SK-N-SH (cell line): ENCODE measurements around the gene FHOD3. TPM values are rescaled to one million over a fixed set of nuclear protein-coding genes. Genes with fewer than 3 reads are reported as not detected.

Experiments used
- CTCF ChIA-PET: fragments of 300-600, 350-600 bp; formaldehyde crosslinking; extraction: SDS; loops from one replicate; lab custom pipeline; 2021; lab: Yijun Ruan, JAX
- POLR2A ChIA-PET: fragments of 350-600 bp; sonication (Branson Sonifier 250); formaldehyde crosslinking; extraction: SDS; loops from one replicate; lab custom pipeline; 2020; ENCODE audit warnings: antibody characterized with exemption, inconsistent platforms; lab: Yijun Ruan, JAX
- DNase-seq: peaks from one replicate; pipeline ENCODE4 v3.0.0; 2012
- H2AFZ ChIP-seq: fragments of 200-600 bp; sonication (generic); 2 replicates; pipeline ENCODE4 v1.8.1; 2016; ENCODE audit warnings: antibody characterized with exemption, mild to moderate bottlenecking, low read depth
- H3F3A ChIP-seq: fragments of 200-600 bp; sonication (generic); replicated peaks from 2 replicates; pipeline ENCODE3; 2016; ENCODE audit warnings: antibody characterized with exemption, mild to moderate bottlenecking; ENCODE audit not compliant: insufficient read depth
- H3K27ac ChIP-seq, 2 experiments: fragments of 200-500 bp in 1 of 2; fragments of 200-600 bp in 1 of 2; sonication (Bioruptor generic) in 1 of 2; sonication (generic), shearing (Covaris generic) in 1 of 2; 2 replicates each; pipeline versions ENCODE4 v1.5.1 to v1.6.1; 2014 to 2016; ENCODE audit warnings: low read depth in 2 of 2, inconsistent platforms in 1 of 2, low read length in 1 of 2, mild to moderate bottlenecking in 1 of 2, mixed read lengths in 1 of 2
- H3K27me3 ChIP-seq: fragments of 200-600 bp; sonication (generic), shearing (Covaris generic); 2 replicates; pipeline ENCODE4 v1.6.1; 2016; ENCODE audit warnings: mixed run types; ENCODE audit not compliant: insufficient read depth
- H3K36me3 ChIP-seq, 2 experiments: fragments of 200-500 bp in 1 of 2; fragments of 200-600 bp in 1 of 2; sonication (Bioruptor generic) in 1 of 2; sonication (generic) in 1 of 2; replicated peaks in 1 of 2; 2 replicates each; pipeline versions ENCODE3 to v1.5.1; 2014 to 2016; ENCODE audit warnings: low read length in 1 of 2, mild to moderate bottlenecking in 1 of 2; ENCODE audit not compliant: insufficient read depth in 2 of 2, control insufficient read depth in 1 of 2
- H3K4me1 ChIP-seq, 2 experiments: fragments of 200-500 bp in 1 of 2; fragments of 200-600 bp in 1 of 2; sonication (Bioruptor generic) in 1 of 2; sonication (generic), shearing (Covaris generic) in 1 of 2; 2 replicates each; pipeline versions ENCODE4 v1.5.1 to v1.6.1; 2014 to 2016; ENCODE audit warnings: low read depth in 1 of 2, low read length in 1 of 2, mixed run types in 1 of 2; ENCODE audit not compliant: insufficient read depth in 2 of 2, control insufficient read depth in 1 of 2
- H3K4me2 ChIP-seq: fragments of 200-600 bp; sonication (generic), shearing (Covaris generic); 2 replicates; pipeline ENCODE4 v1.6.1; 2017; ENCODE audit warnings: mixed run types
- H3K4me3 ChIP-seq, 2 experiments: fragments of 200-500 bp in 1 of 2; fragments of 200-600 bp in 1 of 2; sonication (Bioruptor generic) in 1 of 2; sonication (generic), shearing (Covaris generic) in 1 of 2; 2 replicates each; pipeline versions ENCODE4 v1.5.1 to v1.8.1; 2014 to 2016; ENCODE audit warnings: low read depth in 2 of 2, inconsistent platforms in 1 of 2, low read length in 1 of 2, mild to moderate bottlenecking in 1 of 2, mixed read lengths in 1 of 2, moderate library complexity in 1 of 2
- H3K79me2 ChIP-seq: fragments of 200-600 bp; sonication (generic); 2 replicates; pipeline ENCODE4 v1.8.1; 2017; ENCODE audit warnings: mild to moderate bottlenecking; ENCODE audit not compliant: insufficient read depth
- H3K9ac ChIP-seq: fragments of 200-600 bp; sonication (generic); 2 replicates; pipeline ENCODE4 v1.6.1; 2017; ENCODE audit warnings: mixed run types
- H3K9me2 ChIP-seq: fragments of 200-600 bp; sonication (generic); 2 replicates; pipeline ENCODE4 v1.6.1; 2017; ENCODE audit warnings: mixed run types
- H3K9me3 ChIP-seq: fragments of 200-600 bp; sonication (generic); 2 replicates; pipeline ENCODE4 v1.6.1; 2017; ENCODE audit warnings: mixed run types, mild to moderate bottlenecking, moderate library complexity
- H4K20me1 ChIP-seq: fragments of 200-600 bp; sonication (generic); 2 replicates; pipeline ENCODE4 v1.6.1; 2017; ENCODE audit warnings: mild to moderate bottlenecking, mixed run types; ENCODE audit not compliant: insufficient read depth
- CHD2 ChIP-seq: fragments of 150-350 bp; IDR thresholded peaks from 2 replicates; pipeline ENCODE4 v1.6.1; 2018; ENCODE audit warnings: low read length; ENCODE audit not compliant: partially characterized antibody
- EP300 ChIP-seq, 2 experiments: IDR thresholded peaks; 2 replicates each; pipeline versions ENCODE4 v1.4.0 to v1.6.1; 2012; ENCODE audit warnings: borderline replicate concordance in 1 of 2, low read depth in 1 of 2, low read length in 1 of 2
- GABPA ChIP-seq: IDR thresholded peaks from 2 replicates; pipeline ENCODE4 v1.4.0; 2012; ENCODE audit warnings: low read depth, mild to moderate bottlenecking
- GATA2 ChIP-seq: sonication (generic); formaldehyde crosslinking; IDR thresholded peaks from 2 replicates; pipeline ENCODE4 v1.5.0; 2020; ENCODE audit warnings: mild to moderate bottlenecking, missing genetic modification reagents
- JUND ChIP-seq: IDR thresholded peaks from 2 replicates; pipeline ENCODE4 v1.4.0; 2012
- MEF2A ChIP-seq: IDR thresholded peaks from 2 replicates; pipeline ENCODE4 v1.4.0; 2012; ENCODE audit warnings: low read depth, borderline replicate concordance
- MXI1 ChIP-seq: IDR thresholded peaks from 2 replicates; pipeline ENCODE4 v1.6.1; 2012; ENCODE audit warnings: mild to moderate bottlenecking, low read depth, low read length, improper control_type of control experiment
- NFIC ChIP-seq: IDR thresholded peaks from 2 replicates; pipeline ENCODE4 v1.4.0; 2012; ENCODE audit warnings: borderline replicate concordance
- POLR2AphosphoS5 ChIP-seq: IDR thresholded peaks from 2 replicates; pipeline ENCODE4 v1.6.1; 2012; ENCODE audit warnings: low read depth, low read length
- RFX5 ChIP-seq: IDR thresholded peaks from 2 replicates; pipeline ENCODE4 v1.6.1; 2012; ENCODE audit warnings: mild to moderate bottlenecking, improper control_type of control experiment, low read length
- SIN3A ChIP-seq: IDR thresholded peaks from 2 replicates; pipeline ENCODE4 v1.6.1; 2012; ENCODE audit warnings: low read depth, mild to moderate bottlenecking, low read length, moderate library complexity, borderline replicate concordance
- SMC3 ChIP-seq: IDR thresholded peaks from 2 replicates; pipeline ENCODE4 v1.6.1; 2012; ENCODE audit warnings: low read depth, low read length, improper control_type of control experiment
- TEAD4 ChIP-seq: IDR thresholded peaks from 2 replicates; pipeline ENCODE4 v1.4.0; 2012; ENCODE audit warnings: mild to moderate bottlenecking, borderline replicate concordance; ENCODE audit not compliant: insufficient read depth
- YY1 ChIP-seq: IDR thresholded peaks from 2 replicates; pipeline ENCODE4 v1.4.0; 2012; ENCODE audit warnings: low read depth, mild to moderate bottlenecking
- WGBS: methylation state at CpG from one replicate; pipeline ENCODE4 v1.1.6; 2017; ENCODE audit warnings: low lambda C conversion rate; 5-methylcytosine and 5-hydroxymethylcytosine counted together
- polyA plus RNA-seq, 3 experiments: library from polyadenylated mRNA; depleted of rRNA; stranded (reverse); fragments of >200 nt; gene quantifications; 2 replicates each; pipeline ENCODE4 v1.2.3, GENCODE V29; 2012
- TF ChIP-seq, protein P1 (sequence below): IDR thresholded peaks from 2 replicates; pipeline ENCODE4 v1.4.0; 2012; ENCODE audit warnings: low read depth
- TF ChIP-seq, protein P2 (sequence below): fragments of 200-600 bp; sonication (generic); IDR thresholded peaks from 2 replicates; pipeline ENCODE4 v1.6.1; 2017; ENCODE audit warnings: antibody characterized with exemption, mild to moderate bottlenecking, moderate library complexity
- TF ChIP-seq, protein P3 (sequence below): IDR thresholded peaks from 2 replicates; pipeline ENCODE4 v1.4.0; 2012; ENCODE audit warnings: low read depth, borderline replicate concordance
- TF ChIP-seq, protein P4 (sequence below): IDR thresholded peaks from 2 replicates; pipeline ENCODE4; 2012

FHOD3 gene
- polyA plus RNA-seq, 1 of the 3 experiments (the other 2 are of a cell fraction) = 10.9 TPM

DNA sequence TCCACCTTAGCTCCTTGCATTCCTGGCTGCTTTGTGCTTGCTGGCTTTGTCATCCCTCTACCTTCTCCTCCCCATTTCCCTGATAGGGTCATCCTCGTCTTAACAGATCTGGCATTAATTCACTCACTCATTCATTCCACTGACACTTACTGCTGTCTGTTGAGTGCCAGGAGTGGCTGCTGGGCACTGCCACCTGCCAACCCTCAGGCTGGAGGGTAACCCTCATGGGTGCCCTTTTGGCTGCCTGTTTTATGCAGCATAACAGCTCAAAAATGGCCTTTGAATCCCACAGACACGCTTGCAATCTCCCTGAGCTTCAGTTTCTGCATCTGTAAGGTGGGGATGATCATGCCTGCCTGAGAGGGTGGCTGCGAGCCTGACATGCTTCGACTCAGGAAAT is 25.2 kb downstream of the FHOD3 start:
- CTCF ChIA-PET = no interaction called here
- no peaks in the 10 kb centered on the region for H3K79me2 ChIP-seq

DNA sequence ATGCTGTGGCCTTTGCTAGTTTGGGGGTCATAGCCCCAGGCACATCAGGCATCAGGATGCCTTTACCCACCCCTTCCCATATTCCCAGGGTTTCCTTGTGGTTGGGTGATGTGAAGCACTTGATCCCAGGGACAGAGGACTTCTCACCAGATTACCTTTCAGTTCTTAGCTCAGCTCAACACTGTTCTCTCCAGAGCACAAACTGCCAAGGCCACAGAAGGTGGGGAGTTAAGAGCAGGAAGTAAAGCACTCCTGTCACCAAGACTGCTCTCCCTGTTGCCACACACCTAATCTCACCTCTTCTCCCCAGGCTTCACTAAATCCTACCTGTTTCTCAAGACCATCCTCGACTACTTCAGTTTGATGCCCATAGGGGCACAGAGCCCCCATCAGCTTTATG is 25.9 kb downstream of the FHOD3 start:
- H2AFZ ChIP-seq = no peak overlapping the region
- no peaks in the 10 kb centered on the region for H3K79me2 ChIP-seq
- H3K4me1 ChIP-seq = no peaks in the 10 kb centered on the region; a peak in 1 of 4 replicates
- WGBS = 41% methylated on average over 1 of the region's 1 CpG
- no peak for TF ChIP-seq SMC3
- TF ChIP-seq MXI1 = no peak
- TF ChIP-seq NFIC = no peak
- H3K36me3 ChIP-seq = no peaks in the 10 kb centered on the region
- H3K4me3 ChIP-seq = no peak overlapping the region
- no peaks in the 10 kb centered on the region for H3K27me3 ChIP-seq
- 0 out of 2 replicates have a peak, but pooled peaks cover 6% of the 10 kb centered on the region for H3K9me3 ChIP-seq
- ChIA-PET POLR2A (no interaction called here), CTCF (no interaction called here)
- H3K9me2 ChIP-seq = no peaks in the 10 kb centered on the region
- no peak overlapping the region for H3K4me2 ChIP-seq
- H3K27ac ChIP-seq = no peak overlapping the region
- no peak overlapping the region for H3K9ac ChIP-seq
- no peaks in the 10 kb centered on the region for H4K20me1 ChIP-seq
- H3F3A ChIP-seq = no peaks in the 10 kb centered on the region
- DNase-seq = no peak

More for the DNA sequence above, 25.2 kb downstream of the FHOD3 start:
- POLR2A ChIA-PET = no interaction called here
- no peak overlapping the region for H3K27ac ChIP-seq
- no peaks in the 10 kb centered on the region; a peak in 1 of 4 replicates for H3K4me1 ChIP-seq
- TF ChIP-seq MXI1 (no peak), SMC3 (no peak)
- H3F3A ChIP-seq = no peaks in the 10 kb centered on the region
- no peaks in the 10 kb centered on the region for H3K9me2 ChIP-seq
- no peak overlapping the region for H3K4me2 ChIP-seq
- no peaks in the 10 kb centered on the region for H4K20me1 ChIP-seq
- no peak overlapping the region for H2AFZ ChIP-seq
- DNase-seq = no peak
- no peak overlapping the region for H3K4me3 ChIP-seq
- no peak overlapping the region for H3K9ac ChIP-seq
- 74% methylated on average over 2 of the region's 4 CpGs for whole genome bisulfite sequencing
- no peaks in the 10 kb centered on the region for H3K27me3 ChIP-seq
- 0 out of 2 replicates have a peak, but pooled peaks cover 6% of the 10 kb centered on the region for H3K9me3 ChIP-seq
- no peaks in the 10 kb centered on the region for H3K36me3 ChIP-seq

DNA sequence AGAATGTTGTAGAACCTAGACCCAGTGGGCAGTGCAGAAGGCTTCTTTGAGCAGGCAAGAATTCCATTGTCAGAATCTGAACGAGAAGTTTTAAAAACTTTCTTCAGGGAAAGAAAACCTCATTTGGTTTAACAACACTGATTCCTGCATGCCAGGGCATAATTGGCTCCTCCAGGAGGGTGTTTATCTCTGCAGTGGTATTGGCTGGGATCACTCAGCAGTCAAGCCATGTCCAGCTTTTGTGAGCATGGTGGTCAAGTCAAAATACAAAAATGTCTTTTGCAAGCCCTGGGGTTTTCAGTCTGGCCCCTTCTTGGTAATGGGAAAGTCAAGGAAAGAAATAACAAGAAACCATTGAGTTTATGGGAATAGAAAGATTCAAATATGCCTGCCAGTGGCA is 28.3 kb downstream of the FHOD3 start:
- WGBS = 74% methylated on average over 1 of the region's 1 CpG
- Histone ChIP-seq H3K36me3 (no peaks in the 10 kb centered on the region), H2AFZ (no peak overlapping the region), H4K20me1 (no peaks in the 10 kb centered on the region), H3F3A (no peaks in the 10 kb centered on the region), H3K4me2 (no peak overlapping the region), H3K27ac (no peak overlapping the region), H3K4me3 (no peak overlapping the region), H3K27me3 (no peaks in the 10 kb centered on the region), H3K9me2 (no peaks in the 10 kb centered on the region), H3K9ac (no peak overlapping the region), H3K4me1 (peaks cover 0 to 12% of the 10 kb centered on the region in 2 experiments; a peak in 1 of 4 replicates), H3K79me2 (no peaks in the 10 kb centered on the region), H3K9me3 (no peaks in the 10 kb centered on the region)
- ChIA-PET POLR2A (no interaction called here), CTCF (interaction anchor here (0.7 to 1.2 kb wide), 3 partner anchors 8 to 1342 kb away, joined by 3 read pairs; no protein-coding TSS in a partner anchor)
- DNase-seq = no peak
- TF ChIP-seq YY1 (no peak), GABPA (no peak), RFX5 (no peak), MEF2A (no peak), JUND (no peak), SIN3A (no peak), NFIC (no peak), GATA2 (no peak), POLR2AphosphoS5 (no peak), TEAD4 (no peak), CHD2 (no peak), EP300 (IDR thresholded peaks at IDR 0.05; ENCODE audit: borderline replicate concordance in 1 of 2, low read depth in 1 of 2, low read length in 1 of 2) (no peak), SMC3 (no peak)
- TF ChIP-seq, protein P1, sequence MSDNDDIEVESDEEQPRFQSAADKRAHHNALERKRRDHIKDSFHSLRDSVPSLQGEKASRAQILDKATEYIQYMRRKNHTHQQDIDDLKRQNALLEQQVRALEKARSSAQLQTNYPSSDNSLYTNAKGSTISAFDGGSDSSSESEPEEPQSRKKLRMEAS = no peak
- TF ChIP-seq, protein P2, sequence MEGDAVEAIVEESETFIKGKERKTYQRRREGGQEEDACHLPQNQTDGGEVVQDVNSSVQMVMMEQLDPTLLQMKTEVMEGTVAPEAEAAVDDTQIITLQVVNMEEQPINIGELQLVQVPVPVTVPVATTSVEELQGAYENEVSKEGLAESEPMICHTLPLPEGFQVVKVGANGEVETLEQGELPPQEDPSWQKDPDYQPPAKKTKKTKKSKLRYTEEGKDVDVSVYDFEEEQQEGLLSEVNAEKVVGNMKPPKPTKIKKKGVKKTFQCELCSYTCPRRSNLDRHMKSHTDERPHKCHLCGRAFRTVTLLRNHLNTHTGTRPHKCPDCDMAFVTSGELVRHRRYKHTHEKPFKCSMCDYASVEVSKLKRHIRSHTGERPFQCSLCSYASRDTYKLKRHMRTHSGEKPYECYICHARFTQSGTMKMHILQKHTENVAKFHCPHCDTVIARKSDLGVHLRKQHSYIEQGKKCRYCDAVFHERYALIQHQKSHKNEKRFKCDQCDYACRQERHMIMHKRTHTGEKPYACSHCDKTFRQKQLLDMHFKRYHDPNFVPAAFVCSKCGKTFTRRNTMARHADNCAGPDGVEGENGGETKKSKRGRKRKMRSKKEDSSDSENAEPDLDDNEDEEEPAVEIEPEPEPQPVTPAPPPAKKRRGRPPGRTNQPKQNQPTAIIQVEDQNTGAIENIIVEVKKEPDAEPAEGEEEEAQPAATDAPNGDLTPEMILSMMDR = no peak
- TF ChIP-seq, protein P3, sequence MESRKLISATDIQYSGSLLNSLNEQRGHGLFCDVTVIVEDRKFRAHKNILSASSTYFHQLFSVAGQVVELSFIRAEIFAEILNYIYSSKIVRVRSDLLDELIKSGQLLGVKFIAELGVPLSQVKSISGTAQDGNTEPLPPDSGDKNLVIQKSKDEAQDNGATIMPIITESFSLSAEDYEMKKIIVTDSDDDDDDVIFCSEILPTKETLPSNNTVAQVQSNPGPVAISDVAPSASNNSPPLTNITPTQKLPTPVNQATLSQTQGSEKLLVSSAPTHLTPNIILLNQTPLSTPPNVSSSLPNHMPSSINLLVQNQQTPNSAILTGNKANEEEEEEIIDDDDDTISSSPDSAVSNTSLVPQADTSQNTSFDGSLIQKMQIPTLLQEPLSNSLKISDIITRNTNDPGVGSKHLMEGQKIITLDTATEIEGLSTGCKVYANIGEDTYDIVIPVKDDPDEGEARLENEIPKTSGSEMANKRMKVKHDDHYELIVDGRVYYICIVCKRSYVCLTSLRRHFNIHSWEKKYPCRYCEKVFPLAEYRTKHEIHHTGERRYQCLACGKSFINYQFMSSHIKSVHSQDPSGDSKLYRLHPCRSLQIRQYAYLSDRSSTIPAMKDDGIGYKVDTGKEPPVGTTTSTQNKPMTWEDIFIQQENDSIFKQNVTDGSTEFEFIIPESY = no peak
- TF ChIP-seq, protein P4, sequence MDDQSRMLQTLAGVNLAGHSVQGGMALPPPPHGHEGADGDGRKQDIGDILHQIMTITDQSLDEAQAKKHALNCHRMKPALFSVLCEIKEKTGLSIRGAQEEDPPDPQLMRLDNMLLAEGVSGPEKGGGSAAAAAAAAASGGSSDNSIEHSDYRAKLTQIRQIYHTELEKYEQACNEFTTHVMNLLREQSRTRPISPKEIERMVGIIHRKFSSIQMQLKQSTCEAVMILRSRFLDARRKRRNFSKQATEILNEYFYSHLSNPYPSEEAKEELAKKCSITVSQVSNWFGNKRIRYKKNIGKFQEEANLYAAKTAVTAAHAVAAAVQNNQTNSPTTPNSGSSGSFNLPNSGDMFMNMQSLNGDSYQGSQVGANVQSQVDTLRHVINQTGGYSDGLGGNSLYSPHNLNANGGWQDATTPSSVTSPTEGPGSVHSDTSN = no peak
